Upper lobe of left lung (tissue), 4 donors: ENCODE measurements around the gene COLEC11.

Experiments
- EP300 ChIP-seq, 4 donors: sonication (generic); formaldehyde crosslinking; IDR thresholded peaks; one replicate each; pipeline ENCODE4 v1.5.1; 2017; ENCODE audit warnings: antibody characterized with exemption in 4 of 4, control low read depth in 2 of 4
- POLR2A ChIP-seq, 4 donors: fragments of 450-650 bp; IDR thresholded peaks; one replicate each; pipeline ENCODE4 v1.5.1; 2016 to 2017; ENCODE audit warnings: antibody characterized with exemption in 4 of 4, mild to moderate bottlenecking in 2 of 4
- TF ChIP-seq, protein P1 (sequence below), 6 experiments: fragments of 450-650 bp in 4 of 6; fragments of 200-600 bp in 2 of 6; sonication (generic) in 2 of 6; IDR thresholded peaks; one replicate each; pipeline ENCODE4 v1.5.1; 2016 to 2019; ENCODE audit warnings: antibody characterized with exemption in 6 of 6

- TF ChIP-seq, protein P1, sequence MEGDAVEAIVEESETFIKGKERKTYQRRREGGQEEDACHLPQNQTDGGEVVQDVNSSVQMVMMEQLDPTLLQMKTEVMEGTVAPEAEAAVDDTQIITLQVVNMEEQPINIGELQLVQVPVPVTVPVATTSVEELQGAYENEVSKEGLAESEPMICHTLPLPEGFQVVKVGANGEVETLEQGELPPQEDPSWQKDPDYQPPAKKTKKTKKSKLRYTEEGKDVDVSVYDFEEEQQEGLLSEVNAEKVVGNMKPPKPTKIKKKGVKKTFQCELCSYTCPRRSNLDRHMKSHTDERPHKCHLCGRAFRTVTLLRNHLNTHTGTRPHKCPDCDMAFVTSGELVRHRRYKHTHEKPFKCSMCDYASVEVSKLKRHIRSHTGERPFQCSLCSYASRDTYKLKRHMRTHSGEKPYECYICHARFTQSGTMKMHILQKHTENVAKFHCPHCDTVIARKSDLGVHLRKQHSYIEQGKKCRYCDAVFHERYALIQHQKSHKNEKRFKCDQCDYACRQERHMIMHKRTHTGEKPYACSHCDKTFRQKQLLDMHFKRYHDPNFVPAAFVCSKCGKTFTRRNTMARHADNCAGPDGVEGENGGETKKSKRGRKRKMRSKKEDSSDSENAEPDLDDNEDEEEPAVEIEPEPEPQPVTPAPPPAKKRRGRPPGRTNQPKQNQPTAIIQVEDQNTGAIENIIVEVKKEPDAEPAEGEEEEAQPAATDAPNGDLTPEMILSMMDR (IDR thresholded peaks at IDR 0.05) = no peak
- TF ChIP-seq POLR2A (IDR thresholded peaks at IDR 0.05) (no peak), EP300 (IDR thresholded peaks at IDR 0.05) (no peak)
These were observed 6.8 kb downstream of the COLEC11 start for GRCh38 chr2:3601561-3602271.
